Vagina (tissue), 2 donors: ENCODE results near the gene CUEDC1. TPM values are rescaled to one million over a fixed set of nuclear protein-coding genes. Genes with fewer than 3 reads are reported as not detected.

Source experiments
- DNase-seq, 2 donors: peaks; one replicate each; pipeline ENCODE4 v3.0.0-alpha.2; 2017; ENCODE audit errors: extremely low spot score in 2 of 2
- H3K27ac ChIP-seq: fragments of 200-600 bp; sonication (generic); one replicate; pipeline ENCODE4 v1.5.1; 2019
- H3K27me3 ChIP-seq: fragments of 200-600 bp; sonication (generic); one replicate; pipeline ENCODE4 v1.5.1; 2019
- H3K36me3 ChIP-seq, 2 donors: fragments of 200-600 bp; sonication (generic); one replicate each; pipeline ENCODE4 v1.5.1; 2017 to 2019
- H3K4me1 ChIP-seq: fragments of 200-600 bp; sonication (generic); one replicate; pipeline ENCODE4 v1.5.1; 2019
- H3K4me3 ChIP-seq, 2 donors: fragments of 200-600 bp; sonication (generic); 1 replicate in 1 of 2; 2 replicates in 1 of 2; pipeline ENCODE4 v1.5.1; 2016 to 2019
- H3K9me3 ChIP-seq: fragments of 200-600 bp; sonication (generic); one replicate; pipeline ENCODE4 v1.5.1; 2019
- CTCF ChIP-seq, 3 experiments: fragments of 450-650 bp in 2 of 3; fragments of 200-600 bp in 1 of 3; sonication (generic) in 1 of 3; IDR thresholded peaks; one replicate each; pipeline ENCODE4 v1.5.1; 2017 to 2019; ENCODE audit warnings: antibody characterized with exemption in 3 of 3, mild to moderate bottlenecking in 2 of 3, moderate library complexity in 2 of 3
- POLR2A ChIP-seq, 2 donors: fragments of 450-650 bp; IDR thresholded peaks; one replicate each; pipeline ENCODE4 v1.6.1; 2017; ENCODE audit warnings: antibody characterized with exemption in 2 of 2, mild to moderate bottlenecking in 2 of 2, moderate library complexity in 2 of 2
- POLR2AphosphoS5 ChIP-seq, 2 donors: sonication (generic); formaldehyde crosslinking; IDR thresholded peaks; one replicate each; pipeline ENCODE4 v1.9.0; 2017; ENCODE audit warnings: antibody characterized with exemption in 2 of 2, mild to moderate bottlenecking in 2 of 2, low read depth in 1 of 2; ENCODE audit not compliant: insufficient read depth in 1 of 2
- intact Hi-C: fragments of 100-400 bp; cut with DNase I; formaldehyde crosslinking; loops from one replicate; pipeline ENCODE4 v1.15.1; 2023
- total RNA-seq: library from RNA; depleted of rRNA; stranded (reverse); fragments of >200 nt; gene quantifications from one replicate; pipeline ENCODE4 v1.2.3, GENCODE V29; 2016

CUEDC1 gene
- total RNA-seq, 1 donor from 2014 or later = 28.7 TPM

GRCh38 chr17:57930239-57930638 is 25.0 kb downstream of the CUEDC1 start:
- Histone ChIP-seq H3K4me1 (peaks cover 94% of the 10 kb centered on the region), H3K36me3 (no peaks in the 10 kb centered on the region), H3K27ac (no peak overlapping the region), H3K4me3 (no peak overlapping the region), H3K9me3 (no peaks in the 10 kb centered on the region), H3K27me3 (no peaks in the 10 kb centered on the region)
- TF ChIP-seq POLR2AphosphoS5 (IDR thresholded peaks at IDR 0.05; ENCODE audit: insufficient read depth in 1 of 2, low read depth in 1 of 2) (no peak), POLR2A (IDR thresholded peaks at IDR 0.05) (no peak), CTCF (IDR thresholded peaks at IDR 0.05) (no peak)
- no peak for DNase-seq
- intact Hi-C loops = no loop called here

- Histone ChIP-seq H3K36me3 (no peaks in the 10 kb centered on the region), H3K27me3 (no peaks in the 10 kb centered on the region), H3K27ac (peak overlapping the region; percentile 5), H3K4me3 (no peak overlapping the region), H3K4me1 (peaks cover 95% of the 10 kb centered on the region), H3K9me3 (no peaks in the 10 kb centered on the region)
- TF ChIP-seq POLR2AphosphoS5 (IDR thresholded peaks at IDR 0.05; ENCODE audit: insufficient read depth in 1 of 2, low read depth in 1 of 2) = no peak
- no peak for TF ChIP-seq CTCF (IDR thresholded peaks at IDR 0.05)
- TF ChIP-seq POLR2A (IDR thresholded peaks at IDR 0.05) = no peak
- DNase-seq = no peak
- intact Hi-C loops = no loop called here
Measured at GRCh38 chr17:57929386-57929785, 25.8 kb downstream of the CUEDC1 start.

GRCh38 chr17:57928928-57929327 is 26.3 kb downstream of the CUEDC1 start:
- no peaks in the 10 kb centered on the region for H3K27me3 ChIP-seq
- no peaks in the 10 kb centered on the region for H3K36me3 ChIP-seq
- peak overlapping the region; percentile 5 for H3K27ac ChIP-seq
- H3K4me3 ChIP-seq = no peak overlapping the region
- H3K4me1 ChIP-seq = peaks cover 95% of the 10 kb centered on the region
- DNase-seq = no peak
- no peaks in the 10 kb centered on the region for H3K9me3 ChIP-seq
- intact Hi-C loops = no loop called here
- no peak for TF ChIP-seq POLR2A (IDR thresholded peaks at IDR 0.05)
- TF ChIP-seq POLR2AphosphoS5 (IDR thresholded peaks at IDR 0.05; ENCODE audit: insufficient read depth in 1 of 2, low read depth in 1 of 2) = no peak
- TF ChIP-seq CTCF (IDR thresholded peaks at IDR 0.05) = no peak

GRCh38 chr17:57927048-57927723 is 28.0 kb downstream of the CUEDC1 start:
- intact Hi-C loops = no loop called here
- DNase-seq = no peak
- Histone ChIP-seq H3K4me3 (no peak overlapping the region), H3K9me3 (no peaks in the 10 kb centered on the region), H3K36me3 (no peaks in the 10 kb centered on the region), H3K4me1 (peaks cover 87% of the 10 kb centered on the region), H3K27ac (peak overlapping the region; percentile 34), H3K27me3 (no peaks in the 10 kb centered on the region)
- no peak for TF ChIP-seq POLR2A (IDR thresholded peaks at IDR 0.05)
- no peak for TF ChIP-seq POLR2AphosphoS5 (IDR thresholded peaks at IDR 0.05; ENCODE audit: insufficient read depth in 1 of 2, low read depth in 1 of 2)
- no peak for TF ChIP-seq CTCF (IDR thresholded peaks at IDR 0.05)

- Histone ChIP-seq H3K9me3 (no peaks in the 10 kb centered on the region), H3K27ac (peak overlapping the region; percentile 34), H3K4me3 (no peak overlapping the region), H3K27me3 (no peaks in the 10 kb centered on the region), H3K36me3 (no peaks in the 10 kb centered on the region), H3K4me1 (peaks cover 87% of the 10 kb centered on the region)
- intact Hi-C loops = no loop called here
- DNase-seq = no peak
- TF ChIP-seq POLR2A (IDR thresholded peaks at IDR 0.05) (no peak), CTCF (IDR thresholded peaks at IDR 0.05) (no peak), POLR2AphosphoS5 (IDR thresholded peaks at IDR 0.05; ENCODE audit: insufficient read depth in 1 of 2, low read depth in 1 of 2) (no peak)
Measured at GRCh38 chr17:57926723-57927047, 28.5 kb downstream of the CUEDC1 start.
